ENCODE results near the gene MEIOC.
"Not testable (repeated sequence)": the region's sequence is repeated elsewhere in the genome, so short reads cannot be mapped to it uniquely, and the experiment has no call there.

MEIOC gene

DNA sequence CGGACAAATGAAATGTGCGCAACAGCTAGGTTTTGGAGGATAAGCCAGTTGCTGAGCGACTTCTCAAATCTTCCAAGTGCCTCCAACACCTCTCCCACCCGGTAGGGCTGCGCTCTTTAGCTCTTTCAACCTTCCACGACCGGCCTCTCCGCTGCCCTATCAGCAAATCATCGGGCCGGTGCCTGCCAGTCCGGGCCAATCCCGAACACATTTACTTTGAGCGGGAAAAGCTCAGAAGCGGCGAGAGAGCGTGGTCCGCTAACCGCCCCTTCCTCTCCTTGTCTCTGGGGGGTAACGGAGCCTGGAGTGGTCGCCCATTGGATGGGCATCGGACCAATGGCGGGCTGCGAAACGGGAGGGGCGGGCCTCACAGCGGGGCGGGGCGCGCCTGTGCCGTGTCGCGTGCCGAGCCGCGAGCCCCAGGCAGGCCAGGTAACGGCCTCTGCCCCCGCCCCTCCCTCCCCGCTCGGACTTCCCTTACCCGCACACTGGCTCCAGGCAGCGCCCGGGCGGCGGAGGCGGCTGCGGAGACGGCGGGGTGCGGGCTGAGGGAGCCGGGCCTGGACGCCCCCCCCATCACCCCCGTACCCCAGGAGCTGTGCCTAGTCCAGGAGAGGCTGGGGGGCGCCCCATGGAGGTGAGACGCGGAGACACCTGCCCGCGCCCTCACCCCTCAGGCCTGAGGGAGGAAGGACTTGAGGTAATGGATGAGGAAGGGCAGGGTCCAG, at the start of gene MEIOC:
MEIOC (plus strand) TSS at position 486 of the 728 bp plus-strand sequence; CDS start at position 632, 146 bp downstream.
- DNase-seq = no peak

DNA sequence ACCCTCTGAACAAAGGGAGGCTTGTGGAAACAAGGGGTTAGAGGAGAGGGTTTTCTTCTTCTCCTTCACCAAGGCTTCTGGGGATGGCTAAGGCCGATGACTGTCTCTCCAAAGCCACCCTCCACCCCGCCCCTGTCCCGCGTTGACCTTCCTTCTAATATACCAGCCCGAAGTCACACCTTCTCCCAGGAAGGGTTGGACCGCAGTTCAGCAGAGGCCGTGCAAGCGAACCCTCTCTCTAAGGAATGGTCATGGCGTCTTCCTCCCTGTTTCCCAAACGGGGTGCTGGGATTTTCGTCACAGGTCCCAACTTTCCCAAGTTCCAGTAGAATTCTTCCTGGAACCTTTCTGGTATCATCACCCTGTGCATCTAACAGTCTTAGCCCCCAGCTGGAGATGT, 49.6 kb upstream of the MEIOC start:
- no peak for DNase-seq

DNA sequence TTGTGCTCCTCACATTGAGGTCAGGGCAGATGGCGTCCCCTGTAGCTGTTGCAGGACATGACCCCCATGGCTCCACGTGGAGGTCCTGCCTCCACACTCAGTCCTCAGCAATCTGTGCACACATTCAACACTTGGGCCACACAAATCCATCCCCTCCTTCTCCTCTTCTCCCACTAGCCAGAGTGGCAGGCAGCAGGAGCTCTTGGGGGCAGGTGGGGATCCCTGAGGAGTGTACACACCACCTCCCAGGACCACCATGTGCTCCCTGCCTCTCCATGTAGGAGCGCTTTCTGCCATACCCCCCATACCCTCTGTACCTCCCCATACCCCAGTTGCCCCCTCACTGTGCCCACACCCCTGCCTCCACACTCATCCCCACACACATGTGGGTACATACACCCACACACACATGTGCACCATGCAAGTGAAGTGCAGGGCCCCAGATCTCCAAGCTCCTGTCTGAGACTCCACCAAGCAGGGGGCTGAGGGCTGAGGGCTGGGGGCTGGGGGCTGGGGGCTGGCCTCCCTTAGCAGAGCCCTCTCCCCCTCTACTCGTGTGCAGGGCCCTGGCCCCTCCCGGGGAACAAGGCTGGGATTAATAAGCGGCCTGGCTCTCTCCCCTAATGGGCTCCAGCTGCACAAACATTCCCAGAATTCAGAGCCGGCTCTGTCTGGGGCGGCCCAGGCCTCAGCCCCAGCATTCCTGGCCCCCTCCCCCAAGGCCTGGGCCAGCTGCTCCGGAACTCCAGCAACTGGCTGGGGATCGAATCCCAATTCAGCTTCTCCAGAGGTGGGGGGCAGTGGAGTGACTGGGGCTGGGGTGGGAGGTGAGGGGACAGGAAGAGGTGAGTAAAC, 48.2 kb upstream of the MEIOC start:
- DNase-seq = peak; percentile 94

DNA sequence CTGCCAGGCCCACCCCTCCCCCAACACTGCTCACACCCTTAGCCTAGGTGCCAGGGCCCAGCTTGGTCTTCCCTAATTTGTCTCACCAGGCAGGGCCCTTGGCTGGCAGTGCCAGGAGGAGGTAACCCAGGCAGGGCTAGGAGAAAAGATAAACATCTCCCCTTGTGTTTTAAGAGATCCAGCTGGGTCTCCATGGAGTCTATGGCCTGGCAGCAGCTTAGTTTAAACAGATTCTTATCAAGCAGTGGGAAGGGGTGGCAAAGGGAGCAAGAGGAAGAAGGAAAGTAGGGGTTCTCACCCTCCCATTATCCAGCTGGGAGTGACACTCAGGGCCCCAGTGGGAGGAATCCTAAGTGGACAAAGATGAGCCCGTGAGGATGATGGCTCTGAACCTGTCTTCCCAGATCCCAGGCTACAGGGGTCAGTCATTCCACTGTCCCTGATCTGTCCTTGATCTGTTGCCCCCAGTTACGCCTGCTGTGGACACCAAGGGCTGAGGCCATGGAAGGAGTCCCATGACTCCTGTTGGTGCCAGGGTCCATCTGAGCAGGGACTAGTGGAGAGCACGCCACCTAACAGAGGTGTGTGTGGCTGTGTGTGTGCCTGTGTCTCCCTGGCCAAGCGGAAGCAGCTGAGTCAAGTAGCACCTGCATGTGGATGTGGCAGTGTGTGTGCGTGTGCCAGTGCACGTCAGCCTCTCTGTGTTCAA, 47.4 kb upstream of the MEIOC start:
- DNase-seq = peak; percentile 93

DNA sequence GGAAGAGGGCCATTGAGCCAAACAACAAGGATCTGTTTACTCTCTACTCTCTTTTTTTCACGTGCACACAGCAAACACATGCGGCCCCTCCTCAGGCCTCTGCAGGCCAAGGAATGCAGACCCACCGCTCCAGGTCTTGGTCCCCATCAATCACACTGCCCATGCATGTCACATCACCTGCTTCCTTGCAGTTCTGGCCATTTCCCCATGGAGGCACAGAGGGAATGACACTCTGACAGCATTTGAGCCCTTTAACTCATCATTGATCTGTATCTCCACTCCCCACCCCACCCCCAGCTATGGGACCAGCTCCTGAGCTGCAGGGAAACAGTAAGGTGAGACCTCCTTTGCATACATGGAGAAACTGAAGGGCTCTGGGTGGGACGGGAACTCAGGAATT, 45.9 kb upstream of the MEIOC start:
- no peak for DNase-seq

DNA sequence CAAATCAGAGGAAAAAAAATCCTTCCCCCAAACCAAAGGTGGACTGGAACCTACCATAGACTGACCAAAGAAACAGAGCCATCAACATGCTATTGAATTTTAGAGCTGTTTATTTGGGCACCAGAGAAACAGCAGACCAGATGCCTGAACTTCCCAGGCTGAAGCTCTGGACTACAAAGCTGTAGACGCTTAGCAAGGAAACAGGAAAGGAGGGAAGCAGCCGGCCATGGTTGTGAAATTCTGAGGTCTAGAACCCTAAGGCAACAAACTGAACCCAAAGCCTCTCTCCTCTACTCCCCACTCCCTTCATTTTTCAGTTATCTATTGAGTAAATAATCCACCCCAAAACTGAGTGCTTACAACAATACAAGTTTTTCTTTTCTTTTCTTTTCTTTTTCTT, 45.4 kb upstream of the MEIOC start:
- no peak for DNase-seq

DNA sequence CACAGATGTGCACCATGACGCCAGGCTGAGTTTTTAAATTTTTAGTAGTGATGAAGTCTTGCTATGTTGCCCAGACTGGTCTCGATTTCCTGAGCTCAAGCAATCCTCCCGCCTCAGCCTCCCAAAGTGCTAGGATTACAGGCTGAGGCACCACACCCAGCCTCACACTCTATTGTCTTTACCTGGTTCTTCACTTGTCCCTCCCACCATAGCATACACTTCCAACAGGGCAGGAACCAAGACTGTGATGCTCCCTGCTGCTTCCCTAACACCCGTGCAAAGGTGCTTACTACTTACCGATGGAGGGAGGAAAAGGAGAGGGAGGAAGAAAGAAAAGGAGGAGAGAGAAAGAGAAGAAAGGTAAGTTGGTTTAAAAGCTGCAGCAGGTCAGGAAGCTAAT, 41.4 kb upstream of the MEIOC start:
- DNase-seq = no peak

DNA sequence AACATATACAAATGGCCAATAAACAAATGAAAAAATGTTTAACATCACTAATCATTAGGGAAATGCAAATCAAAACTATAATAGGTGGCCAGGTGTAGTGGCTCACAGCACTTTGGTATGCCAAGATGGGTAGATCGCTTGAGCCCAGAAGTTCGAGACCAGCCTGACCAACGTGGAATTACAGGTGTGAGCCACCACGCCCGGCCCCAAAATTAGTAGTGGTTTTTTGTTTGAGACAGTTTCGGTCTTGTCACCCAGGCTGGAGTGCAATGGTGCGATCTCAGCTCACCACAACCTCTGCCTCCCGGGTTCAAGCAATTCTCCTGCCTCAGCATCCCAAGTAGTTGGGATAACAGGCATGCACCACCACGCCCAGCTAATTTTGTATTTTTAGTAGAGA, 37.6 kb upstream of the MEIOC start:
- not testable (repeated sequence) for DNase-seq

DNA sequence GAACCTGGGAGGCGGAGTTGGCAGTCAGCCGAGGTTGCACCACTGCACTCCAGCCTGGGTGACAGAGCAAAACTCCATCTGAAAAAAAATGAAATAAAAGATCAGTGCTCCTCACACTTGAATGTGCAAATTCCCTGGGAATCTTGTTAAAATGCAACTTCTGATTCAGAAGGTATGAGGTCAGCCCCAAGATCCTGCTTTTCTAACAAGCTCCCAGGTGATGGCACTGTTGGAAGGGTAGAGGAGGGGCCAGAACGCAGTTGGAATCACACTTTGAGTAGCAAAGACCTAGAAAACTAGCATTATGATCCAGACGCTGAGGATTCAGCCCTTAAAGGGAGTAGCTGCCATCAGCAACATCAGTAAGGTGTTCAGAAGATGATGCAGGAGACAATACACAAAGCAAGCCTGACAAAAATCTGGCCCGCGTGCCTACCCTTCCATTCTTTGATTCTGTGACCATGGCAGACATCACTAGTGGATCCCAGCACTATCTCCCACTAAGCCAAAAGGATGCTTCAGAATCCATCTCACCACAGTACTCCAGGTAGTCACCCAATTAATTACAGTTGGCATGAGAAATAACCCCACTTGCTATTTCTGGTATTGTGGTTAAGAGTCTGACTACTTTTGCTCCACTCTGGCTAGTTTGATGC, 33.1 kb upstream of the MEIOC start:
- DNase-seq = no peak

DNA sequence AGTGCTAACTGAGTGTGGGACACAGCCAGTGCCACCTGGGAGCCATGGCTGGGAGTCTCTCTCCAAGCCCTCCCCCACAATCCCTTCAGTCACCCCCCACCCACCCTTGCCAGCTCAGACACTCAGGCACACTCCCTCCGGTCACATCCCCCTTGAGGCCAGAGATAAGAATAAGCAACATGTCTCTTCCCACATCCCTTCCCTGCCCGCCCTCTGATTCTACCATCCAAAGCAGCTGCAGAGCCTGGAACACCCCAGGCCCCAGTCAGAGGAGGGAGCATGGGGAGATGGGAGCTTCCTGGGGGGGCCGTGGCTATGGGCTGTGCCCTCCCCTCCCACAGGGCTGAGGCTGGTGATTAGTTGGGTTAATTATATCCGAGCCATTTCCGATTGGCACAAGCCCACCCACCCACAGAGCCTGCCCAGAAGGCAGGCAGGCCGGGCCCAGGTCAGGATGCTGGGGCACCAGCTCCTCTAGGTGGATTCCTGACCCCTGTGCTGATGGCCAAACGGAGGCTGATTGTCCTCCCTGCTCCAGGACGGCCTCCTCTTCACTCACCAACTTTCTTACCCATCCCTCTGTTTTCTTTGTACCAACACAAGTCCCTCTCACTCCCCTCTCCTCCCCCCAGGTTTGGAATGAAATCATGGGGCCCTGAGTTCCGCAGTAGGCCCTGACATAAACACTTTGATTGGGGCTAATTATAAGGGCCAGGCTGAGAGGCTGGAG, 28.6 kb upstream of the MEIOC start:
- DNase-seq = no peak

DNA sequence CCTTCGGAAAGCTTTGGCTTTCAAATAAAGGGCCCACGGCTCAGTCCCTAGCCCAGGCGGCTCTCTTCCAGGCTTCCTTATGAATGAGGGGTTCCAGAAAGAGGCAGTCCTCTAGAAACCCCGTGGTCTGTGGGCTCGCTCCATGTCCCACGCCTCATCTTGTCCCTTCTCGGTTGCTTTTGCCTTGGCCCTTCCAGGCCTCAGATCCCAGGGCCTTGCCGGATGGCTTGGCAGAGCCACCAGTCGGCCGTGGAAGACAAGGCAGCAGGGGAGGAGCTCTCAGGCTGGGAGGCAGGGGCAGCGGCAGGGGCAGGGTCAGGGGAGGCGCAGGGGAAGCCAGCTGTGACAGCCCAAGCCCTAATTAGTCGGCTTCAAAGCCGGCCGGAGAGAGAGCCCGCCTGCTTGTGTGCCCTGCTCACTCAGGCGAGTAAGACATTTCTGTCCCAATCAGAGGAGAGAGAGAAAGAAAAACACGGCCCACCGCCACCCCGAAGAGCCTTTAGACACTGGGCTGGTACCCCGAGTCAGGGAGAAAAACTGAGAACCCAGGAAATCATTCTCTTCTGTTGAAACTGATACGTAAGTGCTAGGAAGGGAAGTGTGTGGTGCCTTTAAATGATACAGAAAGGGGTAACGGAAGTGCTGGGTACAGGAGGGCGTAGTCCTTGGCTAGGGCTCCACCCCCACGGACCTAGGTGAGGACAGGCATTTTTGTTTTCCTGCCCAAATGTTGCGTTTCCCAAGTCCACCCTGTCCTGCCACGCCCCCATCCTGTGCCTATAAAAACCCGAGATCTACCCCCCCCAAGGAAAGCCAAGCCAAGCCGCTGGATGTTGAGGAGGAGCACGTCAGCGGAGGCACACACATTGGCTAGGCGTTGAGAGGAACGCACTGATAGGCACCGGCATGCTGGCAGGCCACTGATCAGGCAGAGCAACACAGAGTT, 27.8 kb upstream of the MEIOC start:
- DNase-seq = no peak

DNA sequence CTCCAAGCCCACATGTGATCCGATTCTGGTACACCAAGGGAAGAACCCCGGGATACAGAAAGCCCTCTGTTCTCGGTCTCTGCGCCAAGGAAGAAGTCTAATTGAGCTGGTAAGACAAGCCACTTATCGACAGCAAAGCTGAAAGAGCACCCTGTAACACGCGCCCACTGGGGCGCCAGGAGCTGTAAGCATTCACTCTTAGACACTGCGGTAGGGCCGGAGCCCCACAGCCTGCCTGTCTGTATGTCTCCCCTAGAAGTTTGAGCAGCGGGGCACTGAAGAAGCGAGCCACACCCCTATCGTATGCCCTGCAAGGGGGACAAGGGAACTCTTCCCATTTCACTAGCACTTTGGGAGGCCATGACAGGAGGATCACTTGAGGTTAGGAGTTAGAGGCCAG, 27.0 kb upstream of the MEIOC start:
- DNase-seq = no peak

DNA sequence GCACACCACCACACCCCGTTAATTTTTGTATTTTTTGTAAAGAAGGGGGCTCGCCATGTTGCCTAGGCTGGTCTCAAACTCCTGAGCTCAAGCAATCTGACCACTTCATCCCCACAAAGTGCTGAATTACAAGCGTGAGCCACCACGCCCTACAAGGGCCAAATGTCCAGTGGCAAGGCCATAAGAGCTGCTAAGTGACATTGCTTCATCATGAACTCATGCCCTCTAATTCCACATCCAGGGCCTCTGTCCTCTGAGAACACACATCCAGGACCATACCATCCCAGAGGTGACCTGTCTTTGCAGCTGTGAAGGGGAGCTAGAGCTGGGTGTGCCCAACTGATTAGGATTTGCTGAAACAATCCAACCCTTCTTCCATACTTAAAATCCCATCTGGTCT, 25.6 kb upstream of the MEIOC start:
- DNase-seq = no peak

DNA sequence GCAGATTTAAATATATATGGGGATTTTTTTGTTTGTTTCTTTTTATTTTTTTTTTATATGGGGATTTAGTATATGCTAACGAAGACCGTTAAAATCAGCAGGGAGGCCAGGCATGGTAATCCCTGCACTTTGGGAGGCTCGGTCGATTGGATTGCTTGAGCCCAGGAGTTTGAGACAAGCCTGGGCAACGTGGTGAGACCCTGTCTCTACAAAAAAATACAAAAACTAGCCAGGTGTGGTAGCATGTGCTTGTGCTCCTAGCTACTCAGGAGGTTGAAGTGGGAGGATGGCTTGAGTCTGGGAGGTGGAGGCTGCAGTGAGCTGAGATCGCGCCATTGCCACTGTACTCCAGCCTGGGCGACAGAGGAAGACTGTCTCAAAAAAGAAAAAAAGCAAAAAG, 22.3 kb upstream of the MEIOC start:
- no peak for DNase-seq

DNA sequence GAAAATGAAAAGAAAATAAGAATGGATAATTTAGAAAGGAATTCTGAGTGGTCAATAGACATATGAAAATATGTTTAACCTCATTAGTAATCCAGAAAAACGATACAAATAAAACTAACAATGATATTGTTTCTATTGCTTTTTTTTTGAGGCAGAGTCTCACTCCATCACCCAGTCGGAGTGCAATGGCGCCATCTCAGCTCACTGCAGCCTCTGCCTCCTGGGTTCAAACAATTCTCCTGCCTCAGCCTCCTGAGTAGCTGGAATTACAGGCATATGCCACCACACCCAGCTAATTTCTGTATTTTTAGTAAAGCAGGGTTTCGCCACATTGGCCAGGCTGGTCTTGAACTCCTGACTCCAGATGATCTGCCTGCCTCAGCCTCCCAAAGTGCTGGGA, 21.9 kb upstream of the MEIOC start:
- DNase-seq = not testable (repeated sequence)

DNA sequence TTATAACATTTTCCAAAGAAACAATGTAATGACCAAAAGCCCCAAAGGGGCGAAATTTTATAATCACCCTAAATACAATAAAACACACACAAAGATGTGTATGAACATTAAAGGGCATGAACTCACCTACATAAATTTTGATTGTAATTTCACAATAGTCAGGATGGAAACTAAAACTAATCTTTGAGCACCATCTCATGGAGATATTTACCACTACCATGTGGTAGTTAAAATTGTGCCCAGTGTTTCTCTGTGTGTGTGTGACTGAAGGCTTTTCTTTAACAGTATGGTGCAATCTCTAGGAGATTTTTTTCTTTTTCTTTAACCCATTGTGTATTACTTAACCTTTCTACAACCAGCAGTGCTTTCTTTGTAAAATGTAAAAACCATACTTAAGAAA, 19.7 kb upstream of the MEIOC start:
- peak; percentile 44 for DNase-seq

DNA sequence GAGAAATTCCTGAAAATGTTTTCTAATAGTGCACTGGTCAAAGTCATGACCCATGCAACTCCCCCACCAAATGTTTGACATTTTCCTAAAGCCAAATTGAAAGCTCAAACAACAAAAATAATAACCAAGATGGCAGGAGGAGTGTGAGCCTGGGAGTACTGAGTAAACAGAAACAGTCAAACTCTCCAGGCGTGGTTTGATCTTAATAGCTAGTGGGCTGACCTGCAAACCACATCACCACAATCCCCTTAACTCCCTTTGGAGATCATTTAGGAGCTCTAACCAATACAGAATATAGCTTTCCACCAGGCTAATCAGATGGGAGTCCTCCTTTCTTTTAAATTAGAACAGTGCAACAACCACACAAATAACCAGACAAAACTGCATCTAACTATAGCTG, 19.2 kb upstream of the MEIOC start:
- DNase-seq = no peak

DNA sequence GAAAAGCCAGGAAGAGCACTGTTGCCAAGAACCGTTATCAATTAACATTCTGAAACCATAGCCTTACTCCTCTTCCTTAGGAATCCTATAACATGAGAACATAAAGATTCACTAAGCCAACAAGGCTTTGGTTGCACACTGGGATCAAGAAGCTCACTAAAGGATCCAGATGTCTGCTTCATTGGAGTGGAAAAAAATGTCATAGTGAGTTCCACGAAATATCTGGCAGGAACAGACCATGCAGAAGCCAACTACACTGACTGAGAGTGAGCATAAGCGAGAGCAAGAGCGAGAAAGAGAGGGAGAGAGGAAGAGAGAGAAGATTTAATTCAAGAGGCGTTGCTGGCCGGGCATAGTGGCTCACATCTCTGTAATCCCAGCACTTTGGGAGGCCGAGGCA, 13.4 kb upstream of the MEIOC start:
- no peak for DNase-seq

DNA sequence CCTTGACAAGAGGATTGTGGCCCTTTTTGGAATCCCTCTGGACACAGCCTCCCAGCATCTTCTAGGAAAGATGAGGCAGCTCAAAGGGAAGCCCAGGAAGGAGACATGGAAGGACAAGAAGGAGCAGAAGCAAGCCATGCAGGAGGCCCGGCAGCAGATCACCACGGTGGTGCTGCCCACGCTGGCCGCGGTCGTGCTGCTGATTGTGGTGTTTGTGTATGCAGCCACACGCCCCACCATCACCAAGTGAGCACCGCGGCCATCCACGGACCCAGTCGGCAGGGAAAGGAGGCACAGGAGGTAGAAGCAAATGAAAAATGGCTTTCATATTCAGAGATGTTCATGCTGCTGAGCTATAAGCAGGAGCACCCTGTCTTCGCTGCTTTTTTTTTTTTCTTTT, 10.9 kb upstream of the MEIOC start:
- DNase-seq = no peak

DNA sequence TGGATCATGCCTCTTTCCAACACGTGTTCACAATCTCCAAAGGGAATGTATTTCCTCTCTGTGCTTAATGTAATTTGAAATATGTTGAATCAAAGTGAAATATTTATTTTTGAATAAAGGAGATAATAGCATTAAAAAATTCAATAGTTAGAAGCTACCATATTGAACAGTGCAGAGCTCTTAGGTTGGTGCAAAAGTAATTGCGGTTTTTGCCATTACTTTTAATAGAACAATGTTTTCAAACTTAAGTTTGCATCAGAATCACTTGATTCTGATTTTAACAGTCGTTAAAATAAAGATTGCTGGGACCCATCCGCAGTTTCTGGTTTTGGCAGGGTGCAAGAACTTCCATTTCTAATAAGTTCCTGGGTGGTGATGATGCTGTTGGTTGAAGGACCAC, 10.0 kb upstream of the MEIOC start:
- no peak for DNase-seq

DNA sequence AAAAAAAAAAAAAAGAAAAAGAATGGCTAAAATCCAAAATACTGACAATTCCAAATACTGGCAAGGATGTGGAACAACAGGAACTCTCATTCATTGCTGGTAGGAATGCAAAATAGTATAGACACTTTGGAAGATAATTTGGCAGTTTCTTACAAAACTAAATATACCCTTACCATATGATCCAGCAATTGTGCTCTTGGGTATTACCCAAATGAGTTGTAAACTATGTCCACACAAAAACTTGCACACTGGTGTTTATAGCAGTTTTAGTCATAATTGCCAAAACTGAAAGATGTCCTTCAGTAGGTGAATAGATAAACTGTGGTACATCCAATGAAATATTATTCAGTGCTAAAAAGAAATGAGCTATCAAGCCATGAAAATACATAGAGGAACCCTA, 8.5 kb upstream of the MEIOC start:
- DNase-seq = no peak
